ENCODE results near the gene LMO7.

Gene LMO7

DNA sequence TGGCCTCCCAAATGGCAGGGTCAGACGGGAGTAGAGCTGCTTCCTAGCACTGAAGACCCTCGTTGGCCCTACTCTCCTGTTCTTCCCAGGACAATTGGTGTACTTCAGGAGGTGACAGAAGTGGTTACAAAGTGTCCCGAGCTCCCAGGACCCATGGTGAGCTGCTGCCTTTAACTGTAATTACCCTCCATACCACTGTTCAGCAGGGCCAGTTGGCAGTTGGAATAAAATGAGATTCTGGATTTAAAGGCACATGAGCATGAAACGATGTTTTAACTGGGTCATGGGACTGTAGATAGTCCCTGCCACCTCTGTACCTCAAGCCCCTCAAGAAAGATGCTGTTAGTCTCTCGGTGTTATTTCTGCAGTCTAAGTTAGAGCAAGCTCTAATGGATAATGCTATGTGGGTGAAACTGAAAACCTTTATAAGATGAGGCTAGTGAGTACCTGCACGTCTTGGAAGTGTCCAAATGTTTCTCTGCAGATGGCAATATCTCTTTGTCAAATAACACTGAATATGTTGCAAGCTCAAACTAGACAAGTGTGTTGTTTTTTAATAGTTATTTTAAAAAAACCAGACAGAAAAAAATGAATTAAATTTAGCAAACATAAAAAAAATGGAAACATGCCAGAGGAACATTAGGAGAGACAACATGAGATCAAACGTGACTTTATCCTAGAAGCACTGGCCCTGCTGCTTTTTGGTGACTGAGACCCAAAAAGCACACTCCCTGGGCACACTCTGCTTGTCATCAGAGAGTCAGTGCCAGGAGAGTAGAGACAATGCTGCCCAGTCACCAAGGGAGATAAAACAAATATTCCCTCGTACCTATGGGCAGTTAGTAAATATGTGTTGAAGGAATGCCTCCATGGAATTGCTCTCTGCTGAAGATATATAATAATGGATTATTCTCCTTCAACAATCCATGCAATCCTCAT, 266.3 kb downstream of the LMO7 start:
- no peak overlapping the region for H3K27ac ChIP-seq (replicated peaks)
- TF ChIP-seq GABPA (IDR thresholded peaks at IDR 0.05; ENCODE audit: low read depth) (no peak), SPI1 (IDR thresholded peaks at IDR 0.05; ENCODE audit: borderline replicate concordance, low read depth) (no peak)
- TF ChIP-seq, protein P1, sequence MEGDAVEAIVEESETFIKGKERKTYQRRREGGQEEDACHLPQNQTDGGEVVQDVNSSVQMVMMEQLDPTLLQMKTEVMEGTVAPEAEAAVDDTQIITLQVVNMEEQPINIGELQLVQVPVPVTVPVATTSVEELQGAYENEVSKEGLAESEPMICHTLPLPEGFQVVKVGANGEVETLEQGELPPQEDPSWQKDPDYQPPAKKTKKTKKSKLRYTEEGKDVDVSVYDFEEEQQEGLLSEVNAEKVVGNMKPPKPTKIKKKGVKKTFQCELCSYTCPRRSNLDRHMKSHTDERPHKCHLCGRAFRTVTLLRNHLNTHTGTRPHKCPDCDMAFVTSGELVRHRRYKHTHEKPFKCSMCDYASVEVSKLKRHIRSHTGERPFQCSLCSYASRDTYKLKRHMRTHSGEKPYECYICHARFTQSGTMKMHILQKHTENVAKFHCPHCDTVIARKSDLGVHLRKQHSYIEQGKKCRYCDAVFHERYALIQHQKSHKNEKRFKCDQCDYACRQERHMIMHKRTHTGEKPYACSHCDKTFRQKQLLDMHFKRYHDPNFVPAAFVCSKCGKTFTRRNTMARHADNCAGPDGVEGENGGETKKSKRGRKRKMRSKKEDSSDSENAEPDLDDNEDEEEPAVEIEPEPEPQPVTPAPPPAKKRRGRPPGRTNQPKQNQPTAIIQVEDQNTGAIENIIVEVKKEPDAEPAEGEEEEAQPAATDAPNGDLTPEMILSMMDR (IDR thresholded peaks at IDR 0.05; ENCODE audit: insufficient read depth, low read length): no peak
- DNase-seq (ENCODE audit: low read depth in 1 of 2, low spot score in 1 of 2): no peak
- H3K4me3 ChIP-seq (replicated peaks; ENCODE audit: insufficient read depth, low read length): no peak overlapping the region
- peaks cover 14% of the 10 kb centered on the region for H3K27me3 ChIP-seq (ENCODE audit: insufficient read depth, poor library complexity, severe bottlenecking)

DNA sequence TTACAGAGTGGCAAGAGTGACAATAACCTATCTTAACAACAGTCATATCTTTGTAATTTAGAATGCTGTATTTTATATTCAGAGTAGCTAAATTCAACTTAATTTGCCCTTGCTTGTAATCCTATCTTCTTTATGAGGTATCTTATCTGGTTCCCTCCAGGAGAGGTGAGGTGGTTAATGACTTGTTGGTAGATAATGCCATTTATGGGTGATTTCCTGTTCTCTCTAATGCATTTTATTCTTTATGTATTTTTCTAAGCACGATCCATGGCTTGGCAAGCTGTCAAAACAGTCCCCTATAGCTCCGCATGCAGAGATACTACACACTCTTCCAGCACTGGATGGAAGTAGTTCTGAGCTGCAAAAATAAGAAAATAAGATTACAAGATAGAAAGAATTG, 267.9 kb downstream of the LMO7 start:
- TF ChIP-seq, protein P1 (IDR thresholded peaks at IDR 0.05; ENCODE audit: insufficient read depth, low read length): no peak
- TF ChIP-seq POLR2AphosphoS5 (IDR thresholded peaks at IDR 0.05; ENCODE audit: low read depth): no peak
- TF ChIP-seq, protein P2, sequence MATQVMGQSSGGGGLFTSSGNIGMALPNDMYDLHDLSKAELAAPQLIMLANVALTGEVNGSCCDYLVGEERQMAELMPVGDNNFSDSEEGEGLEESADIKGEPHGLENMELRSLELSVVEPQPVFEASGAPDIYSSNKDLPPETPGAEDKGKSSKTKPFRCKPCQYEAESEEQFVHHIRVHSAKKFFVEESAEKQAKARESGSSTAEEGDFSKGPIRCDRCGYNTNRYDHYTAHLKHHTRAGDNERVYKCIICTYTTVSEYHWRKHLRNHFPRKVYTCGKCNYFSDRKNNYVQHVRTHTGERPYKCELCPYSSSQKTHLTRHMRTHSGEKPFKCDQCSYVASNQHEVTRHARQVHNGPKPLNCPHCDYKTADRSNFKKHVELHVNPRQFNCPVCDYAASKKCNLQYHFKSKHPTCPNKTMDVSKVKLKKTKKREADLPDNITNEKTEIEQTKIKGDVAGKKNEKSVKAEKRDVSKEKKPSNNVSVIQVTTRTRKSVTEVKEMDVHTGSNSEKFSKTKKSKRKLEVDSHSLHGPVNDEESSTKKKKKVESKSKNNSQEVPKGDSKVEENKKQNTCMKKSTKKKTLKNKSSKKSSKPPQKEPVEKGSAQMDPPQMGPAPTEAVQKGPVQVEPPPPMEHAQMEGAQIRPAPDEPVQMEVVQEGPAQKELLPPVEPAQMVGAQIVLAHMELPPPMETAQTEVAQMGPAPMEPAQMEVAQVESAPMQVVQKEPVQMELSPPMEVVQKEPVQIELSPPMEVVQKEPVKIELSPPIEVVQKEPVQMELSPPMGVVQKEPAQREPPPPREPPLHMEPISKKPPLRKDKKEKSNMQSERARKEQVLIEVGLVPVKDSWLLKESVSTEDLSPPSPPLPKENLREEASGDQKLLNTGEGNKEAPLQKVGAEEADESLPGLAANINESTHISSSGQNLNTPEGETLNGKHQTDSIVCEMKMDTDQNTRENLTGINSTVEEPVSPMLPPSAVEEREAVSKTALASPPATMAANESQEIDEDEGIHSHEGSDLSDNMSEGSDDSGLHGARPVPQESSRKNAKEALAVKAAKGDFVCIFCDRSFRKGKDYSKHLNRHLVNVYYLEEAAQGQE (IDR thresholded peaks at IDR 0.05; ENCODE audit: insufficient replicate concordance, low read depth): no peak
- no peak for TF ChIP-seq GABPA (IDR thresholded peaks at IDR 0.05; ENCODE audit: low read depth)
- no peak for TF ChIP-seq SPI1 (IDR thresholded peaks at IDR 0.05; ENCODE audit: borderline replicate concordance, low read depth)
- Histone ChIP-seq H3K27ac (replicated peaks) (no peak overlapping the region), H3K27me3 (ENCODE audit: insufficient read depth, poor library complexity, severe bottlenecking) (peaks cover 28% of the 10 kb centered on the region), H3K4me3 (replicated peaks; ENCODE audit: insufficient read depth, low read length) (no peak overlapping the region)
- DNase-seq (ENCODE audit: low read depth in 1 of 2, low spot score in 1 of 2): no peak

DNA sequence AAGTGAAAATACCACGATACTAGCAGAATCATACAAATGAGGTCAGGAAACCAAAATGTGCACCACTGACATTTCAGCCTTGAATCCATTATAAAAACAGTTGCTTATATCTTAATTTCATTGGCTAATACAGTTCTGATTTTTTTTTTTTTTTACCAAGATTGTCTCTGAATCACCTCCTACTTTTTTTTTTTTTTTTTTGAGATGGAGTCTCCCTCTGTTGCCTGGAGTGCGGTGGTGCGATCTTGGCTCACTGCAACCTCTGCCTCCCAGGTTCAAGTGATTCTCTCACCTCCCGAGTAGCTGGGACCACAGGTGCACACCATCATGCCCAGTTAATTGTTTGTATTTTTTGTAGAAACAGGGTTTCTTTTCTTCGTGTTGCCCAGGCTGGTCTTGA, 270.2 kb downstream of the LMO7 start:
- TF ChIP-seq SPI1 (IDR thresholded peaks at IDR 0.05; ENCODE audit: borderline replicate concordance, low read depth) (no peak), POLR2AphosphoS5 (IDR thresholded peaks at IDR 0.05; ENCODE audit: low read depth) (no peak), GABPA (IDR thresholded peaks at IDR 0.05; ENCODE audit: low read depth) (no peak)
- TF ChIP-seq, protein P2 (IDR thresholded peaks at IDR 0.05; ENCODE audit: insufficient replicate concordance, low read depth): no peak
- TF ChIP-seq, protein P1 (IDR thresholded peaks at IDR 0.05; ENCODE audit: insufficient read depth, low read length): no peak

More for the DNA sequence above, 270.2 kb downstream of the LMO7 start:
- no peak overlapping the region for H3K4me3 ChIP-seq (replicated peaks; ENCODE audit: insufficient read depth, low read length)
- H3K27me3 ChIP-seq (ENCODE audit: insufficient read depth, poor library complexity, severe bottlenecking): peaks cover 28% of the 10 kb centered on the region
- no peak overlapping the region for H3K27ac ChIP-seq (replicated peaks)
- no peak for DNase-seq (ENCODE audit: low read depth in 1 of 2, low spot score in 1 of 2)
